HCT116 (cell line): Measurements from ENCODE around the gene G0S2. TPM values are rescaled to one million over a fixed set of nuclear protein-coding genes. Genes with fewer than 3 reads are reported as not detected.

Experiments
- ATAC-seq: fragments of 200-7000 bp; cut with Tn5 transposase; 2 replicates; pipeline ENCODE4 v1.9.1; 2020; ENCODE audit warnings: mild to moderate bottlenecking, moderate library complexity
- BruUV-seq: library from RNA; stranded (reverse); fragments of 400-500 nt; replicated peaks from 2 replicates; lab custom pipeline; 2021; lab: Mats Ljungman, UMichigan
- CTCF ChIA-PET: fragments of 300-600 bp; sonication (Branson Sonifier 250); formaldehyde crosslinking; loops from one replicate; lab custom pipeline; 2021; ENCODE audit warnings: antibody characterized with exemption; lab: Charles Lee
- POLR2A ChIA-PET: fragments of 300-600, 350-600 bp; sonication (Branson Sonifier 250); formaldehyde crosslinking; loops from one replicate; lab custom pipeline; 2021; ENCODE audit warnings: antibody characterized with exemption; lab: Charles Lee
- RAD21 ChIA-PET, 2 experiments: fragments of 300-600 bp; sonication (Branson Sonifier 250); formaldehyde crosslinking; loops; one replicate each; lab custom pipeline; 2023; ENCODE audit warnings: low total read pairs in 2 of 2; ENCODE audit not compliant: uncharacterized antibody in 2 of 2, unreplicated experiment in 2 of 2, low non-redundant PET in 1 of 2; lab: Charles Lee
- DNase-seq: peaks from one replicate; pipeline ENCODE4 v3.0.0-alpha.2; 2010; ENCODE audit warnings: low read depth, low spot score
- H2AFZ ChIP-seq: fragments of 200-600 bp; shearing (Covaris generic), sonication (generic); 2 replicates; pipeline ENCODE4 v1.6.1; 2017; ENCODE audit warnings: low read depth, mixed run types, mixed read lengths, antibody characterized with exemption, low read length; ENCODE audit not compliant: poor library complexity, severe bottlenecking
- H3K27ac ChIP-seq: 2 replicates; pipeline ENCODE4 v1.5.1; 2012; ENCODE audit warnings: low read depth, low read length
- H3K27me3 ChIP-seq: fragments of 200-600 bp; sonication (generic); 2 replicates; pipeline ENCODE4 v1.6.1; 2016; ENCODE audit warnings: mixed run types, low read length, mixed read lengths; ENCODE audit not compliant: insufficient read depth
- H3K36me3 ChIP-seq, 2 experiments: fragments of 200-500 bp in 1 of 2; fragments of 200-600 bp in 1 of 2; sonication (Bioruptor generic) in 1 of 2; sonication (generic) in 1 of 2; 2 replicates each; pipeline versions ENCODE4 v1.5.1 to v1.6.1; 2014 to 2016; ENCODE audit warnings: low read length in 2 of 2, inconsistent platforms in 1 of 2, mixed read lengths in 1 of 2, mixed run types in 1 of 2; ENCODE audit not compliant: insufficient read depth in 2 of 2, control insufficient read depth in 1 of 2
- H3K4me1 ChIP-seq, 2 experiments: fragments of 200-600 bp in 1 of 2; sonication (generic) in 1 of 2; 2 replicates each; pipeline versions ENCODE4 v1.5.1 to v1.6.1; 2012 to 2017; ENCODE audit warnings: low read length in 2 of 2, inconsistent platforms in 1 of 2, mild to moderate bottlenecking in 1 of 2, mixed read lengths in 1 of 2, mixed run types in 1 of 2, moderate library complexity in 1 of 2; ENCODE audit not compliant: insufficient read depth in 2 of 2, control insufficient read depth in 1 of 2
- H3K4me2 ChIP-seq: fragments of 200-600 bp; sonication (generic); 2 replicates; pipeline ENCODE4 v1.6.1; 2017; ENCODE audit warnings: mixed run types, low read length, mixed read lengths
- H3K4me3 ChIP-seq, 2 experiments: fragments of 200-600 bp in 1 of 2; sonication (generic) in 1 of 2; replicated peaks in 1 of 2; 2 replicates each; pipeline ENCODE4 v1.5.1; 2011 to 2016; ENCODE audit warnings: low read length in 2 of 2, control low read depth in 1 of 2, low read depth in 1 of 2, mild to moderate bottlenecking in 1 of 2, mixed read lengths in 1 of 2, mixed run types in 1 of 2
- H3K79me2 ChIP-seq: fragments of 200-600 bp; sonication (generic); 2 replicates; pipeline ENCODE4 v1.6.1; 2017; ENCODE audit warnings: mild to moderate bottlenecking, mixed run types, low read length, moderate library complexity, mixed read lengths; ENCODE audit not compliant: insufficient read depth
- H3K9ac ChIP-seq: fragments of 200-600 bp; sonication (generic); 2 replicates; pipeline ENCODE4 v1.6.1; 2016; ENCODE audit warnings: low read length, mixed read lengths
- H3K9me2 ChIP-seq: fragments of 200-600 bp; sonication (generic), shearing (Covaris generic); 2 replicates; pipeline ENCODE4 v1.6.1; 2017; ENCODE audit warnings: mixed run types, mild to moderate bottlenecking, moderate library complexity; ENCODE audit not compliant: insufficient read depth
- H3K9me3 ChIP-seq, 2 experiments: fragments of 200-500 bp in 1 of 2; fragments of 200-600 bp in 1 of 2; sonication (Bioruptor generic) in 1 of 2; sonication (generic) in 1 of 2; 2 replicates each; pipeline ENCODE4 v1.6.1; 2014 to 2017; ENCODE audit warnings: low read length in 2 of 2, mixed read lengths in 2 of 2, inconsistent platforms in 1 of 2, low read depth in 1 of 2, mild to moderate bottlenecking in 1 of 2, mixed run types in 1 of 2, moderate library complexity in 1 of 2; ENCODE audit not compliant: control insufficient read depth in 1 of 2, insufficient read depth in 1 of 2
- H4K20me1 ChIP-seq: fragments of 200-600 bp; sonication (generic), shearing (Covaris generic); 2 replicates; pipeline ENCODE4 v1.6.1; 2017; ENCODE audit warnings: mixed run types, mild to moderate bottlenecking, moderate library complexity; ENCODE audit not compliant: insufficient read depth
- ATF3 ChIP-seq: IDR thresholded peaks from 2 replicates; pipeline ENCODE4 v1.6.1; 2012
- CBX3 ChIP-seq: IDR thresholded peaks from 2 replicates; pipeline ENCODE4 v1.6.1; 2012; ENCODE audit warnings: low read depth
- CTCF ChIP-seq, 3 experiments: fragments of 200-600 bp in 1 of 3; sonication (generic) in 1 of 3; IDR thresholded peaks in 2 of 3; conservative IDR thresholded peaks in 1 of 3; 2 replicates each; pipeline ENCODE4 v1.5.1; 2012 to 2017; ENCODE audit warnings: low read depth in 2 of 3, low read length in 2 of 3, antibody characterized with exemption in 1 of 3, borderline replicate concordance in 1 of 3, control low read depth in 1 of 3, mild to moderate bottlenecking in 1 of 3, mixed read lengths in 1 of 3, mixed run types in 1 of 3, moderate library complexity in 1 of 3; ENCODE audit not compliant: insufficient read depth in 1 of 3
- EGR1 ChIP-seq: IDR thresholded peaks from 2 replicates; pipeline ENCODE4 v1.6.1; 2012; ENCODE audit warnings: low read depth
- ELF1 ChIP-seq: IDR thresholded peaks from 2 replicates; pipeline ENCODE4 v1.6.1; 2012; ENCODE audit warnings: low read depth, borderline replicate concordance
- EZH2phosphoT487 ChIP-seq: fragments of 200-600 bp; IDR thresholded peaks from 2 replicates; pipeline ENCODE4 v1.6.1; 2018; ENCODE audit warnings: antibody characterized with exemption, borderline replicate concordance
- FOSL1 ChIP-seq: IDR thresholded peaks from 2 replicates; pipeline ENCODE4 v1.6.1; 2012; ENCODE audit warnings: low read depth
- RAD21 ChIP-seq: IDR thresholded peaks from 2 replicates; pipeline ENCODE4 v1.6.1; 2012; ENCODE audit warnings: low read depth, mild to moderate bottlenecking
- SIN3A ChIP-seq: IDR thresholded peaks from 2 replicates; pipeline ENCODE4 v1.6.1; 2012; ENCODE audit warnings: low read depth
- TCF7L2 ChIP-seq: IDR thresholded peaks from 2 replicates; pipeline ENCODE4 v1.7.0; 2011; ENCODE audit warnings: borderline replicate concordance, inconsistent platforms; ENCODE audit not compliant: insufficient read depth, insufficient read length; ENCODE audit errors: extremely low read depth
- ZFX ChIP-seq: fragments of 450-650 bp; IDR thresholded peaks from 2 replicates; pipeline ENCODE4 v1.6.1; 2017
- ZNF274 ChIP-seq: fragments of 200-500 bp; sonication (Bioruptor generic); IDR thresholded peaks from 2 replicates; pipeline ENCODE4 v1.6.1; 2014; ENCODE audit warnings: mild to moderate bottlenecking, low read depth, low read length, inconsistent platforms
- intact Hi-C: fragments of 100-400 bp; cut with micrococcal nuclease; formaldehyde crosslinking; loops from 2 replicates; pipeline ENCODE4 v1.10.0; 2022
- total RNA-seq: library from RNA; stranded (reverse); gene quantifications from one replicate; pipeline ENCODE4 v1.2.1, GENCODE V29; 2021; ENCODE audit not compliant: unreplicated experiment
- TF ChIP-seq, protein P1 (sequence below): IDR thresholded peaks from 2 replicates; pipeline ENCODE4 v1.6.1; 2012; ENCODE audit warnings: low read depth

Gene G0S2
- total RNA-seq, 1 experiment from 2014 or later = not detected

DNA sequence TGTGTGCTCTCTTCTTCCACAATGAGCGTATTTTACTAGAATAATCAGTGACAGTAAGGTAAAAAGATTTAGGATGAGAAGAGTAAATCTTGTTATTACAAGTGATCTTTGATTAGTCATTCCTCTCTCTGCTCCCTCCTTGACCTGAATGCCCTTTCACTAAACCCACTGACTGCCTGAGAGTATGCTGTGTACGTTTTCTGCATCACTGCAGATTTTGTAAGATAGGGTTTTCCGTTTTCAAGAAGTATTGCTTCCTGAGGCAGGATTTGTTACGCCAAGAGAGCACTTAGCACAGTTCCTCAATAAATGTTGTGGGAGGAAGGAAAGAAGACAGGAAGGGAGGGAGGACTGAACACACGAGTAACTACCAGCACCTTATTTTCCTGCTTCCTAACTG lies 15.3 kb upstream of the G0S2 start:
- no peak for DNase-seq
- H3K4me2 ChIP-seq = no peak overlapping the region
- TF ChIP-seq ATF3 (no peak), ZFX (no peak), EZH2phosphoT487 (no peak), ELF1 (no peak), FOSL1 (no peak)
- no peak for ATAC-seq
- H3K36me3 ChIP-seq = no peaks in the 10 kb centered on the region
- no peaks in the 10 kb centered on the region for H3K79me2 ChIP-seq
- H3K27ac ChIP-seq = no peak overlapping the region
- intact Hi-C loops = no loop called here
- peaks cover 15 to 39% of the 10 kb centered on the region in 2 experiments for H3K4me1 ChIP-seq
- CTCF ChIA-PET = no interaction called here
- H3K9ac ChIP-seq = no peak overlapping the region
- no peaks in the 10 kb centered on the region for H4K20me1 ChIP-seq
- POLR2A ChIA-PET = no interaction called here
- H3K9me2 ChIP-seq = no peaks in the 10 kb centered on the region
- no peak overlapping the region for H2AFZ ChIP-seq
- RAD21 ChIA-PET = no interaction called here
- no peaks in the 10 kb centered on the region for H3K27me3 ChIP-seq
- no peak overlapping the region for H3K4me3 ChIP-seq
- H3K9me3 ChIP-seq = no peaks in the 10 kb centered on the region
- BruUV-seq = no TSS peak

- Histone ChIP-seq H4K20me1 (no peaks in the 10 kb centered on the region), H3K9ac (no peak overlapping the region), H3K79me2 (no peaks in the 10 kb centered on the region), H3K4me3 (no peak overlapping the region), H3K4me1 (peaks cover 9 to 28% of the 10 kb centered on the region in 2 experiments), H3K4me2 (no peak overlapping the region), H2AFZ (no peak overlapping the region), H3K9me2 (no peaks in the 10 kb centered on the region), H3K27ac (no peak overlapping the region), H3K9me3 (no peaks in the 10 kb centered on the region), H3K27me3 (no peaks in the 10 kb centered on the region), H3K36me3 (no peaks in the 10 kb centered on the region)
- CTCF ChIA-PET = no interaction called here
- RAD21 ChIA-PET = no interaction called here
- intact Hi-C loops = no loop called here
- ATAC-seq (no peak), DNase-seq (no peak)
- POLR2A ChIA-PET = no interaction called here
- no TSS peak for BruUV-seq
- TF ChIP-seq RAD21 (no peak), SIN3A (no peak), TCF7L2 (no peak), FOSL1 (no peak), EGR1 (no peak), ZNF274 (no peak), CBX3 (no peak), CTCF (IDR thresholded peaks at IDR 0.05 in 2 of 3, conservative IDR thresholded peaks at IDR 0.05 in 1 of 3; ENCODE audit: borderline replicate concordance in 1 of 3, insufficient read depth in 1 of 3, low read depth in 2 of 3, low read length in 2 of 3) (no peak)
- TF ChIP-seq, protein P1, sequence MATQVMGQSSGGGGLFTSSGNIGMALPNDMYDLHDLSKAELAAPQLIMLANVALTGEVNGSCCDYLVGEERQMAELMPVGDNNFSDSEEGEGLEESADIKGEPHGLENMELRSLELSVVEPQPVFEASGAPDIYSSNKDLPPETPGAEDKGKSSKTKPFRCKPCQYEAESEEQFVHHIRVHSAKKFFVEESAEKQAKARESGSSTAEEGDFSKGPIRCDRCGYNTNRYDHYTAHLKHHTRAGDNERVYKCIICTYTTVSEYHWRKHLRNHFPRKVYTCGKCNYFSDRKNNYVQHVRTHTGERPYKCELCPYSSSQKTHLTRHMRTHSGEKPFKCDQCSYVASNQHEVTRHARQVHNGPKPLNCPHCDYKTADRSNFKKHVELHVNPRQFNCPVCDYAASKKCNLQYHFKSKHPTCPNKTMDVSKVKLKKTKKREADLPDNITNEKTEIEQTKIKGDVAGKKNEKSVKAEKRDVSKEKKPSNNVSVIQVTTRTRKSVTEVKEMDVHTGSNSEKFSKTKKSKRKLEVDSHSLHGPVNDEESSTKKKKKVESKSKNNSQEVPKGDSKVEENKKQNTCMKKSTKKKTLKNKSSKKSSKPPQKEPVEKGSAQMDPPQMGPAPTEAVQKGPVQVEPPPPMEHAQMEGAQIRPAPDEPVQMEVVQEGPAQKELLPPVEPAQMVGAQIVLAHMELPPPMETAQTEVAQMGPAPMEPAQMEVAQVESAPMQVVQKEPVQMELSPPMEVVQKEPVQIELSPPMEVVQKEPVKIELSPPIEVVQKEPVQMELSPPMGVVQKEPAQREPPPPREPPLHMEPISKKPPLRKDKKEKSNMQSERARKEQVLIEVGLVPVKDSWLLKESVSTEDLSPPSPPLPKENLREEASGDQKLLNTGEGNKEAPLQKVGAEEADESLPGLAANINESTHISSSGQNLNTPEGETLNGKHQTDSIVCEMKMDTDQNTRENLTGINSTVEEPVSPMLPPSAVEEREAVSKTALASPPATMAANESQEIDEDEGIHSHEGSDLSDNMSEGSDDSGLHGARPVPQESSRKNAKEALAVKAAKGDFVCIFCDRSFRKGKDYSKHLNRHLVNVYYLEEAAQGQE = no peak
Observed at GRCh38 chr1:209661071-209661470, 14.1 kb upstream of the G0S2 start.
